ENCODE results near the gene KRTAP10-3. TPM values are rescaled to one million over a fixed set of nuclear protein-coding genes. Genes with fewer than 3 reads are reported as not detected.

KRTAP10-3 gene
- total and polyA plus RNA-seq, 2 donors (not counting 3 experiments of a cell fraction or from before 2014, with no cell fraction given) = not detected

DNA sequence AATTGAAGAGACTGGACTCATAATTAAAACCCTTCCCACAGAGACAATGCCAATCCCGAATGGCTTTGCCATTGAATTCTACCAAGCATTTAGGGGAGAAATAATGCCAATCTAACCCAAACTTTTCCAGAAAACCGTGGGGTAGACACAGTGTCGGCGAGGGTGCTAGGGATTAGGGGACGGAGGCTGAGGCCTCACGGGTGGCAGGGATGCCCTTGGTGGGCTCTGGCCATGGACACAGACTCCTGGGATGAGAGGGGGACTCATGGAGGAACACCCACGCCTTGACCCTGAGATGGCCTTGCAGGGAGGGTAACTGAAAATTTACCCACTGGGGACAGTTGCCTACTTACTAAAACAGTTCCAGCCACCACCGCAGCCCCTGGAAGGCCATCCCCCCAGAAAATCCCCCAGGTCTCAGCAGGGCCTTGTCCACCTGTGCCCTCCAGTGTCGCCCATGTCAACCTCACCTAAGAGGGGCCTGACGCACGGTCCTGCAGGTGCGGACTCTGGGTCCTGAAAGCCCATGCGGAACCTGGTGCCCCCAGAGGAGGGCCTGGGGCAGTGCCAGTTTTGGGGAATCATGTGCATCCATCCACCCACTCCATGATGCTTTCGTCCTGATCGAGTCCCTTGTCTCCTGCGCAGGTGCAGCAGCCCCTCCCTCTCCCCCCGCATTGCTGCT lies 19.9 kb upstream of the KRTAP10-3 start:
- intact Hi-C loops (cut with micrococcal nuclease) (no loop called here), dilution Hi-C loops (cut with MboI; ENCODE audit: extremely low pct_ligation_motif_present, low sequenced_read_pairs) (no loop called here)
- ChIA-PET POLR2A (no interaction called here), CTCF (no interaction called here)
- no peak overlapping the region for H2AFZ ChIP-seq (ENCODE audit: low read depth, low read length)
- no peak overlapping the region for H3K27ac ChIP-seq (ENCODE audit: insufficient read depth, low read depth, low read length)
- BruUV-seq (replicated peaks) = no TSS peak
- no peak overlapping the region for H3K4me3 ChIP-seq (replicated peaks in 1 of 3; ENCODE audit: insufficient read depth in 1 of 3, low read depth in 1 of 3, low read length in 3 of 3)
- no peak overlapping the region for H3K9ac ChIP-seq (replicated peaks; ENCODE audit: extremely low read depth, insufficient read depth, low read length)
- no peaks in the 10 kb centered on the region for H3K9me1 ChIP-seq (replicated peaks; ENCODE audit: control insufficient read depth, extremely low read depth, insufficient read depth, low read length)
- H3K9me3 ChIP-seq (replicated peaks; ENCODE audit: control insufficient read depth, insufficient read depth, low read length) = no peaks in the 10 kb centered on the region
- no peaks in the 10 kb centered on the region for H3K36me3 ChIP-seq (ENCODE audit: control insufficient read depth in 2 of 2, extremely low read depth in 1 of 2, insufficient read depth in 2 of 2, low read length in 2 of 2)
- no peak overlapping the region for H3K4me2 ChIP-seq (ENCODE audit: insufficient read depth, low read length)
- TF ChIP-seq GATA2 (IDR thresholded peaks at IDR 0.05; ENCODE audit: insufficient read depth, insufficient read length, low read depth, low read length) (no peak), FOS (IDR thresholded peaks at IDR 0.05; ENCODE audit: borderline replicate concordance, insufficient read depth, low read length) (no peak), MYC (IDR thresholded peaks at IDR 0.05; ENCODE audit: low read depth, low read length) (no peak), EZH2 (IDR thresholded peaks at IDR 0.05; ENCODE audit: borderline replicate concordance, low read depth, low read length, severe bottlenecking) (no peak), POLR2AphosphoS5 (IDR thresholded peaks at IDR 0.05; ENCODE audit: insufficient read depth, low read depth, low read length) (no peak), JUN (IDR thresholded peaks at IDR 0.05; ENCODE audit: borderline replicate concordance, insufficient read depth, insufficient read length, low read depth) (no peak), POLR2A (IDR thresholded peaks at IDR 0.05; ENCODE audit: low read depth, low read length) (no peak)
- TF ChIP-seq, protein P1, sequence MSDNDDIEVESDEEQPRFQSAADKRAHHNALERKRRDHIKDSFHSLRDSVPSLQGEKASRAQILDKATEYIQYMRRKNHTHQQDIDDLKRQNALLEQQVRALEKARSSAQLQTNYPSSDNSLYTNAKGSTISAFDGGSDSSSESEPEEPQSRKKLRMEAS (IDR thresholded peaks at IDR 0.05; ENCODE audit: insufficient read depth, insufficient read length) = no peak
- TF ChIP-seq, protein P2, sequence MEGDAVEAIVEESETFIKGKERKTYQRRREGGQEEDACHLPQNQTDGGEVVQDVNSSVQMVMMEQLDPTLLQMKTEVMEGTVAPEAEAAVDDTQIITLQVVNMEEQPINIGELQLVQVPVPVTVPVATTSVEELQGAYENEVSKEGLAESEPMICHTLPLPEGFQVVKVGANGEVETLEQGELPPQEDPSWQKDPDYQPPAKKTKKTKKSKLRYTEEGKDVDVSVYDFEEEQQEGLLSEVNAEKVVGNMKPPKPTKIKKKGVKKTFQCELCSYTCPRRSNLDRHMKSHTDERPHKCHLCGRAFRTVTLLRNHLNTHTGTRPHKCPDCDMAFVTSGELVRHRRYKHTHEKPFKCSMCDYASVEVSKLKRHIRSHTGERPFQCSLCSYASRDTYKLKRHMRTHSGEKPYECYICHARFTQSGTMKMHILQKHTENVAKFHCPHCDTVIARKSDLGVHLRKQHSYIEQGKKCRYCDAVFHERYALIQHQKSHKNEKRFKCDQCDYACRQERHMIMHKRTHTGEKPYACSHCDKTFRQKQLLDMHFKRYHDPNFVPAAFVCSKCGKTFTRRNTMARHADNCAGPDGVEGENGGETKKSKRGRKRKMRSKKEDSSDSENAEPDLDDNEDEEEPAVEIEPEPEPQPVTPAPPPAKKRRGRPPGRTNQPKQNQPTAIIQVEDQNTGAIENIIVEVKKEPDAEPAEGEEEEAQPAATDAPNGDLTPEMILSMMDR (IDR thresholded peaks at IDR 0.05; ENCODE audit: extremely low read depth in 1 of 2, insufficient read depth in 1 of 2, low read depth in 1 of 2, low read length in 2 of 2) = no peak
- no peaks in the 10 kb centered on the region for H4K20me1 ChIP-seq (replicated peaks; ENCODE audit: control insufficient read depth, extremely low read depth, insufficient read depth, low read length)
- no peaks in the 10 kb centered on the region for H3K4me1 ChIP-seq (ENCODE audit: control insufficient read depth, extremely low read depth, insufficient read depth, low read length)
- DNase-seq (ENCODE audit: low read depth, low spot score) (no peak), FAIRE-seq (no peak)
- H3K27me3 ChIP-seq (ENCODE audit: control insufficient read depth in 2 of 2, insufficient read depth in 2 of 2, low read length in 2 of 2) = no peaks in the 10 kb centered on the region
- H3K79me2 ChIP-seq (ENCODE audit: control insufficient read depth, insufficient read depth, low read length) = no peaks in the 10 kb centered on the region
